SU-DHL-6 (cell line): ENCODE results near the gene PJVK.

Experiments used
- H2AFZ ChIP-seq: fragments of 200-600 bp; sonication (generic); 2 replicates; pipeline ENCODE4 v1.6.1; 2014; ENCODE audit warnings: low read depth, mild to moderate bottlenecking, moderate library complexity, mixed read lengths, antibody characterized with exemption, low read length; ENCODE audit not compliant: severe bottlenecking
- H3F3A ChIP-seq: fragments of 200-600 bp; shearing (Covaris generic); 2 replicates; pipeline ENCODE4 v1.6.0; 2016; ENCODE audit warnings: antibody characterized with exemption, mild to moderate bottlenecking; ENCODE audit not compliant: insufficient read depth
- H3K27ac ChIP-seq: fragments of 200-600 bp; sonication (generic); 2 replicates; pipeline ENCODE4 v1.5.1; 2016; ENCODE audit warnings: low read depth, mild to moderate bottlenecking, low read length, moderate library complexity, mixed read lengths
- H3K27me3 ChIP-seq: fragments of 200-600 bp; sonication (generic), shearing (Covaris generic); 2 replicates; pipeline ENCODE4 v1.6.0; 2014; ENCODE audit warnings: mild to moderate bottlenecking, low read length
- H3K36me3 ChIP-seq: fragments of 200-600 bp; sonication (generic); 2 replicates; pipeline ENCODE4 v1.6.1; 2014; ENCODE audit warnings: mild to moderate bottlenecking, low read length, mixed read lengths
- H3K4me2 ChIP-seq: fragments of 300-600, 200-600 bp; shearing (Covaris generic), sonication (generic); 2 replicates; pipeline ENCODE4 v1.6.0; 2014; ENCODE audit warnings: low read length, low read depth, mild to moderate bottlenecking; ENCODE audit not compliant: poor library complexity, severe bottlenecking
- H3K4me3 ChIP-seq: fragments of 200-600 bp; sonication (generic); 2 replicates; pipeline ENCODE4 v1.5.1; 2014; ENCODE audit warnings: antibody characterized with exemption, low read length, mild to moderate bottlenecking, mixed read lengths; ENCODE audit not compliant: insufficient read depth, poor library complexity, severe bottlenecking
- H3K79me2 ChIP-seq: fragments of 200-600 bp; sonication (generic); 2 replicates; pipeline ENCODE4 v1.6.1; 2014; ENCODE audit warnings: mild to moderate bottlenecking, low read length, moderate library complexity; ENCODE audit not compliant: insufficient read depth
- H3K9ac ChIP-seq: fragments of 200-600 bp; sonication (generic); 2 replicates; pipeline ENCODE4 v1.7.0; 2014; ENCODE audit warnings: mild to moderate bottlenecking, low read length
- H3K9me2 ChIP-seq: fragments of 200-600 bp; sonication (generic); replicated peaks from 2 replicates; pipeline ENCODE4 v1.6.1; 2014; ENCODE audit warnings: low read length; ENCODE audit not compliant: insufficient read depth
- H3K9me3 ChIP-seq: fragments of 200-600 bp; sonication (generic); 2 replicates; pipeline ENCODE4 v1.6.1; 2014; ENCODE audit warnings: low read length, mixed read lengths; ENCODE audit not compliant: insufficient read depth
- H4K20me1 ChIP-seq: fragments of 200-600 bp; sonication (generic); 2 replicates; pipeline ENCODE4 v1.6.1; 2014; ENCODE audit warnings: low read depth, mild to moderate bottlenecking, antibody characterized with exemption, low read length, moderate library complexity, mixed read lengths
- EZH2phosphoT487 ChIP-seq: fragments of 200-600 bp; sonication (generic), shearing (Covaris generic); conservative IDR thresholded peaks from 2 replicates; pipeline ENCODE4 v1.6.1; 2018; ENCODE audit warnings: mild to moderate bottlenecking, antibody characterized with exemption, low read length, moderate library complexity, mixed read lengths
- TF ChIP-seq, protein P1 (sequence below): fragments of 200-600 bp; sonication (generic); IDR thresholded peaks from one replicate; pipeline ENCODE4 v1.5.1; 2017; ENCODE audit warnings: antibody characterized with exemption, mild to moderate bottlenecking, low read length, moderate library complexity; ENCODE audit not compliant: insufficient read depth, poor library complexity, severe bottlenecking

Gene PJVK

DNA sequence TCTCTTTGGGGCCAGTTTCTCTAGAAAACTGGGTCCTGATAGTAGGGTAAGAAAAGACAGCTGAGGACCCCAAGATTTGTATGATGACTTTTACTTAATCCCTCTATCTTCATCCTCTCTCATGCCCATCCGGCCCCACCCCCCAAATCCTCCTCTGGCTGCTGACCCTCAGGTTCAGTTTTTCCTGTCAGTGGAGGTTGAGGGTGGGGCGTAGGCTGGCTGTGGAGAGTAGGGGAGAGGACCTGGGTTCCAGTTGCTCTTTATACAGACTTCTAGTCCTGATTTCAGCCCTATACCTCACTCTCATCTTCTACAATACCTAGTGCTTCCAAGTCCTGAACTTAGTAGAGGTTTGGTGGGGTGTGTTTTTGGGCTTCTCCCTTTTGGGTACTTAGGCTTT lies 57.5 kb downstream of the PJVK start:
- H3K27me3 ChIP-seq = no peaks in the 10 kb centered on the region
- no peaks in the 10 kb centered on the region for H4K20me1 ChIP-seq
- H3K27ac ChIP-seq = no peak overlapping the region
- H3K9ac ChIP-seq = no peak overlapping the region
- H3K79me2 ChIP-seq = no peaks in the 10 kb centered on the region
- H3K4me3 ChIP-seq = no peak overlapping the region
- no peak overlapping the region for H3K4me2 ChIP-seq
- H3F3A ChIP-seq = no peaks in the 10 kb centered on the region
- H3K9me3 ChIP-seq = no peaks in the 10 kb centered on the region
- no peak overlapping the region for H2AFZ ChIP-seq
- H3K9me2 ChIP-seq = no peaks in the 10 kb centered on the region
- TF ChIP-seq EZH2phosphoT487 = no peak
- TF ChIP-seq, protein P1, sequence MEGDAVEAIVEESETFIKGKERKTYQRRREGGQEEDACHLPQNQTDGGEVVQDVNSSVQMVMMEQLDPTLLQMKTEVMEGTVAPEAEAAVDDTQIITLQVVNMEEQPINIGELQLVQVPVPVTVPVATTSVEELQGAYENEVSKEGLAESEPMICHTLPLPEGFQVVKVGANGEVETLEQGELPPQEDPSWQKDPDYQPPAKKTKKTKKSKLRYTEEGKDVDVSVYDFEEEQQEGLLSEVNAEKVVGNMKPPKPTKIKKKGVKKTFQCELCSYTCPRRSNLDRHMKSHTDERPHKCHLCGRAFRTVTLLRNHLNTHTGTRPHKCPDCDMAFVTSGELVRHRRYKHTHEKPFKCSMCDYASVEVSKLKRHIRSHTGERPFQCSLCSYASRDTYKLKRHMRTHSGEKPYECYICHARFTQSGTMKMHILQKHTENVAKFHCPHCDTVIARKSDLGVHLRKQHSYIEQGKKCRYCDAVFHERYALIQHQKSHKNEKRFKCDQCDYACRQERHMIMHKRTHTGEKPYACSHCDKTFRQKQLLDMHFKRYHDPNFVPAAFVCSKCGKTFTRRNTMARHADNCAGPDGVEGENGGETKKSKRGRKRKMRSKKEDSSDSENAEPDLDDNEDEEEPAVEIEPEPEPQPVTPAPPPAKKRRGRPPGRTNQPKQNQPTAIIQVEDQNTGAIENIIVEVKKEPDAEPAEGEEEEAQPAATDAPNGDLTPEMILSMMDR = no peak
- H3K36me3 ChIP-seq = peaks cover 16% of the 10 kb centered on the region; the same call in 1 of the 2 replicates

DNA sequence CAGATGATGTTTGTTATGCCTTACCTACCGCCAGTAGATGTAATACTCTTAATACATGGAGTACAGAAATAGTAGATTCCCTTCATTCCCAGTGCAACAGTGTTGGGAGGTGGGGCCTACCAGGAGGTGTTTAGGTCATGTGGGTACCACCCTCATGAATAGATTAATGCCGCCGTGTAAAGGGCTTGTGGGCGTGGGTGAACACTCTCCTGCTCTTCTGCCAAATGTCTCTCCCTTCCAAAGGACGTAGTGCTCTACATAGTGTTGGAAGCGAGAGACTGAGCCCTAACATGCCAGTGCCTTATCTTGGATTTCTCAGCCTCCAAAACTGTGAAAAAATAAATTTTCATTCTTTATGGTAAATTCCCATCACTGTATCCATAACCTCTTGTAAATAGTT lies 59.2 kb downstream of the PJVK start:
- Histone ChIP-seq H3K4me3 (no peak overlapping the region), H4K20me1 (no peaks in the 10 kb centered on the region), H3K27me3 (no peaks in the 10 kb centered on the region), H3K4me2 (no peak overlapping the region), H3K27ac (no peak overlapping the region), H3K9ac (no peak overlapping the region), H3F3A (no peaks in the 10 kb centered on the region), H3K79me2 (no peaks in the 10 kb centered on the region), H3K9me3 (no peaks in the 10 kb centered on the region), H3K9me2 (no peaks in the 10 kb centered on the region), H3K36me3 (peaks cover 9% of the 10 kb centered on the region; the same call in 1 of the 2 replicates), H2AFZ (no peak overlapping the region)
- TF ChIP-seq, protein P1 = no peak
- TF ChIP-seq EZH2phosphoT487 = no peak
